Measurements from ENCODE around the gene UBAP2L. TPM values are rescaled to one million over a fixed set of nuclear protein-coding genes. Genes with fewer than 3 reads are reported as not detected.
"Not testable (repeated sequence)": the region's sequence is repeated elsewhere in the genome, so short reads cannot be mapped to it uniquely, and the experiment has no call there.

The UBAP2L gene
- total RNA-seq, 1 donor from 2014 or later = 256 TPM

DNA sequence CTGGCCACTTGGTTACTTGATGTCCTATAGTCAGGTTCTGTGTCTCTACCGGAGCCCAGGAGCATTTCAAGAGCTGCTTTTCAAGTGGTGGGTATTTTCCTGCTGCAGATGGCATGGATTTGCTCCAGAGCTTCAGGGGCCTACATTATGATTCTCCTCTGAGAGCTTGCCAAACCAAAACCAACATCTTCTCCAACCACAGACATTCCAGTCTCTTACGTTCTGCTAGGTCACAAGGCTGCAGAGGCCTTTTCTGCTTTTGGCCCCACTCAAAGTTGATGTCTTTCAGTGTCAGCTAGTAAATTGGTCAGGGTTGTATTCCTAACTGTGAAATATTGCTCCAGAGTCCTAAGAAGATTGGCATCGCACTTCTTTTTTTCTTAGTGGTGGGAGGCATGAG lies 85.4 kb downstream of the UBAP2L start:
- no peak for DNase-seq (ENCODE audit: low read depth, low spot score)

GRCh38 chr1:154307670-154308270 lies 87.0 kb downstream of the UBAP2L start:
- not testable (repeated sequence) for H3K4me1 Mint-ChIP-seq; H3K27me3 Mint-ChIP-seq (ENCODE audit: low read depth); H3K36me3 Mint-ChIP-seq (ENCODE audit: low read depth); DNase-seq (ENCODE audit: low read depth, low spot score); H3K9me3 Mint-ChIP-seq; H3K4me3 Mint-ChIP-seq; H3K27ac Mint-ChIP-seq (ENCODE audit: unreplicated experiment)

More for the DNA sequence above, 85.4 kb downstream of the UBAP2L start:
- peaks cover 2% of the 10 kb centered on the region for H3K27me3 Mint-ChIP-seq (ENCODE audit: low read depth)
- H3K4me3 Mint-ChIP-seq = no peak overlapping the region
- H3K36me3 Mint-ChIP-seq (ENCODE audit: low read depth) = no peaks in the 10 kb centered on the region
- peaks cover 3% of the 10 kb centered on the region for H3K9me3 Mint-ChIP-seq
- no peaks in the 10 kb centered on the region for H3K4me1 Mint-ChIP-seq
- TF ChIP-seq, protein P1, sequence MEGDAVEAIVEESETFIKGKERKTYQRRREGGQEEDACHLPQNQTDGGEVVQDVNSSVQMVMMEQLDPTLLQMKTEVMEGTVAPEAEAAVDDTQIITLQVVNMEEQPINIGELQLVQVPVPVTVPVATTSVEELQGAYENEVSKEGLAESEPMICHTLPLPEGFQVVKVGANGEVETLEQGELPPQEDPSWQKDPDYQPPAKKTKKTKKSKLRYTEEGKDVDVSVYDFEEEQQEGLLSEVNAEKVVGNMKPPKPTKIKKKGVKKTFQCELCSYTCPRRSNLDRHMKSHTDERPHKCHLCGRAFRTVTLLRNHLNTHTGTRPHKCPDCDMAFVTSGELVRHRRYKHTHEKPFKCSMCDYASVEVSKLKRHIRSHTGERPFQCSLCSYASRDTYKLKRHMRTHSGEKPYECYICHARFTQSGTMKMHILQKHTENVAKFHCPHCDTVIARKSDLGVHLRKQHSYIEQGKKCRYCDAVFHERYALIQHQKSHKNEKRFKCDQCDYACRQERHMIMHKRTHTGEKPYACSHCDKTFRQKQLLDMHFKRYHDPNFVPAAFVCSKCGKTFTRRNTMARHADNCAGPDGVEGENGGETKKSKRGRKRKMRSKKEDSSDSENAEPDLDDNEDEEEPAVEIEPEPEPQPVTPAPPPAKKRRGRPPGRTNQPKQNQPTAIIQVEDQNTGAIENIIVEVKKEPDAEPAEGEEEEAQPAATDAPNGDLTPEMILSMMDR (conservative IDR thresholded peaks at IDR 0.05) = no peak
- H3K27ac Mint-ChIP-seq (ENCODE audit: unreplicated experiment) = no peak overlapping the region

DNA sequence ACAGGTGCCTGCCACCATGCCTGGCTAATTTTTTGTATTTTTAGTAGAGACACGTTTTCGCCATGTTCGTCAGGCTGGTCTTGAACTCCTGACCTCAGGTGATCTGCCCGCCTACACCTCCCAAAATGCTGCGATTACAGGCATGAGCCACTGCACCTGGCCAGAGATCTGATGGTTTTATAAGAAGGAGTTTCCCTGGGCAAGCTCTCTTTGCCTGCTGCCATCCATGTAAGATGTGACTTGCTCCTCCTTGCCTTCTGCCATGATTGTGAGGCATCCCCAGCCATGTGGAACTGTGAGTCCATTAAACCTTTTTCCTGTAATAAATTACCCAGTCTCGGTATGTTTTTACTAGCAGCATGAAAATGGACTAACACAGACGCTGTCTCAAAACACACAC lies 88.4 kb downstream of the UBAP2L start:
- H3K27ac Mint-ChIP-seq (ENCODE audit: unreplicated experiment); H3K27me3 Mint-ChIP-seq (ENCODE audit: low read depth); H3K36me3 Mint-ChIP-seq (ENCODE audit: low read depth); H3K9me3 Mint-ChIP-seq; H3K4me3 Mint-ChIP-seq; H3K4me1 Mint-ChIP-seq; DNase-seq (ENCODE audit: low read depth, low spot score): not testable (repeated sequence)

- H3K4me1 Mint-ChIP-seq; H3K9me3 Mint-ChIP-seq; H3K27me3 Mint-ChIP-seq (ENCODE audit: low read depth); H3K36me3 Mint-ChIP-seq (ENCODE audit: low read depth); H3K4me3 Mint-ChIP-seq; DNase-seq (ENCODE audit: low read depth, low spot score); H3K27ac Mint-ChIP-seq (ENCODE audit: unreplicated experiment): not testable (repeated sequence)
These were observed 91.7 kb downstream of the UBAP2L start for GRCh38 chr1:154312229-154313065.

DNA sequence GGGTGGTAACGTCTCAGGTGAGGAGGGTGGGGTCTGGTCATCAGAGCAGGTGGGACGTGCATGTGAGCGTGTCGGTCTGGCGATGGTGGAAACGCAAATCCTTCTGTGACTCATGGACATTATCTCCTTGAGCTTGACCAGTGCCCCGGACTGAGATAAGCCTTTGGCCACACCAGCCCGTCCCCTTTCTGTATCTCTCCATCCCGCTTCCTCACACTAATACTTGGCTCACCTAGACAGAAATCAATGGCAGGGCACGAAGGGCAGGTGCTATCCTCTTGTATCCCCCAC lies 92.3 kb downstream of the UBAP2L start:
- Mint-ChIP-seq H3K27ac (ENCODE audit: unreplicated experiment) (no peak overlapping the region), H3K9me3 (peaks cover 7% of the 10 kb centered on the region), H3K27me3 (ENCODE audit: low read depth) (peaks cover 3% of the 10 kb centered on the region), H3K4me3 (no peak overlapping the region), H3K4me1 (no peaks in the 10 kb centered on the region), H3K36me3 (ENCODE audit: low read depth) (no peaks in the 10 kb centered on the region)
- no peak for DNase-seq (ENCODE audit: low read depth, low spot score)
- TF ChIP-seq, protein P1 (conservative IDR thresholded peaks at IDR 0.05) = no peak

- H3K9me3 Mint-ChIP-seq = peaks cover 10% of the 10 kb centered on the region
- not testable (repeated sequence) for H3K27me3 Mint-ChIP-seq (ENCODE audit: low read depth); H3K27ac Mint-ChIP-seq (ENCODE audit: unreplicated experiment); H3K36me3 Mint-ChIP-seq (ENCODE audit: low read depth); H3K4me1 Mint-ChIP-seq; H3K4me3 Mint-ChIP-seq; DNase-seq (ENCODE audit: low read depth, low spot score)
These were observed 93.5 kb downstream of the UBAP2L start for GRCh38 chr1:154314226-154314625.

- Mint-ChIP-seq H3K4me1 (no peaks in the 10 kb centered on the region), H3K4me3 (no peak overlapping the region), H3K36me3 (ENCODE audit: low read depth) (no peaks in the 10 kb centered on the region), H3K9me3 (peaks cover 10% of the 10 kb centered on the region), H3K27ac (ENCODE audit: unreplicated experiment) (no peak overlapping the region), H3K27me3 (ENCODE audit: low read depth) (peaks cover 17% of the 10 kb centered on the region)
- DNase-seq (ENCODE audit: low read depth, low spot score) = no peak
- TF ChIP-seq, protein P1 (conservative IDR thresholded peaks at IDR 0.05) = no peak
These were observed 95.9 kb downstream of the UBAP2L start for GRCh38 chr1:154316704-154317103.

All from neural crest cell (in vitro differentiated cells).